NCI-H2081 (cell line): ENCODE data around the gene ZBTB7C.

Experiments
- DNase-seq, 2 experiments: peaks; one replicate each; lab custom pipeline; 2025; lab: John Stamatoyannopoulos, UW

ZBTB7C gene

GRCh38 chr18:48085781-48086487 lies 323.2 kb downstream of the ZBTB7C start:
- DNase-seq, result no peak

DNA sequence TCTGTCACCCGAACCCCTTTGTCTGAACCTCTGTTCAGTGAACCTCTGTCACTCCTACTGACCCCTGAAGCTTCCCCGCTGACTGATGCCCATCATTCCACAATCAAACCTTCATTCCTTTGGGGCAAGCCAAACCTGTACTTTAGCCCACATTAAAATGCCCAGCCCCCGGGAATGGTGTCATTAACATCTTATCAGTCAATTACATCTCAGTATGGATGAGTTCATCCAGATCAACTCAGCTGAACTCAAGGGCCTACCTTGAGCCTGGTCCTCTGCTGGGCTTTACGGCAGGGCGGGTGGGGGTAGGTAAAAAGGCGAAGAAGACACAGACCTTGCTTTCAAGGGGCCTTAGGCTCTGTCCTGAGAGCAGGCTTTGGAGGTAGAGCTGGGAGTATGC lies 324.3 kb downstream of the ZBTB7C start:
- DNase-seq, result no peak

- DNase-seq, result no peak
Measured at GRCh38 chr18:48084041-48084757, 325.0 kb downstream of the ZBTB7C start.

DNA sequence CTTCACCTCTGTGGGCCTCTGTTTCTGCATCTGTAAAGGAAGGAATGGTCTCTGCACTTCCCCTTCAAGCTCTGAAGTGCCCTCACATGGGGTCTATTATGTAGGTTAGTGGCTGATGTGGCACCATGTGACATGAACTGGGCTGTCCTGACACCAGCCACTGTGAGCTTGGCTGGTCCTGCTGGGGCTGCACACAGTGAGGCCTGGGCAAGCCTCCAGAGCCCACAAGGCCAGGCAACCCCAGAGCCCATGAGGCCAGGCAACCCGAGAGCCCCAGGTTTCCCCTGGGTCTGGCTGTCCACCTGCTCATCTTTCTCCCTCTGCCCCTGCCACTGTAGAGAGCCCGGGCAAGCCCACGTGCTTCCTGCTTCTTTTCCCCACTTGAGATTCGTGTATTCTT lies 328.6 kb downstream of the ZBTB7C start:
- no peak for DNase-seq

- DNase-seq, result no peak
Measured at GRCh38 chr18:48079885-48080284, 329.3 kb downstream of the ZBTB7C start.

- DNase-seq, result no peak
Measured at GRCh38 chr18:48078448-48078847, 330.7 kb downstream of the ZBTB7C start.

GRCh38 chr18:48077291-48077690 lies 331.9 kb downstream of the ZBTB7C start:
- no peak for DNase-seq

- no peak for DNase-seq
Measured at GRCh38 chr18:48076461-48076860, 332.7 kb downstream of the ZBTB7C start.

- no peak for DNase-seq
Measured at GRCh38 chr18:48075707-48076093, 333.5 kb downstream of the ZBTB7C start.

GRCh38 chr18:48074929-48075706 lies 334.1 kb downstream of the ZBTB7C start:
- no peak for DNase-seq

- no peak for DNase-seq
Measured at GRCh38 chr18:48073211-48073930, 335.8 kb downstream of the ZBTB7C start.

DNA sequence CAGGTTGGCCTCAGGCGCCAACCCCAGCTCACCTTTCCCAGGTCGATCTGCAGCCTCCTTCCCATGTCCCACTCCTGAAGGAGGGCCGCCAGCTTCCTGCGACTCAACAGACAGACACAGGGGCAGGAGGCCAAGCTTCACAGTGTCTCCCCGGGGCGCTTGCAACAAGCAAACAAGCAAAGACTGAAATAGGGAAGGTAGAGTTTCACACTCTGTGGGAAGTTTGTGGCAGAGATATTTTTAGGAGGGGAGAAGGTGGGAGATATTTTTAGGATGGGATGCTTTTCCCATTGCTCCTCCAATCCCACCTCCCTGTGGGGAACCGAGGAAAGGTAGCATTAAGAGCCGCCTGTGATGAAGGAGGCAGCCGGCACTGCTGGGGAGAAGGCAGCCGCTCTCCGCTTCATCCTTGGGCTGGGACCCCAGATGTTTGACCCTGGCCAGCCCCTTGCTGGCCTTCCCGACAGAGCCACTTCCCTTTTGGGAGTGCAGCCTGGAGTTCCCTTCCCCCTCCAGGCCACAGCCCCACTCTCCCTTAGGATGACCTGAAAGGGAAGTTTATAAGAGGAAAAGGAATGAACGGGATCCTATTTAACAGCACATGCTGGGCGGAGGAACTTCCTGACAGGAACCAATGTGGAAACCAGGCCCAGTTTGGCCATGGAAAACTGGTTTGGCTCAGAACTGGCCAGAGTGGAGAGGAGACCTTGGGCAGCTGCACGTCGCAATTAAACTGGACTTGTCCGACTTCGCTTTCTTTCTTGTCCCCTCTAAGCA lies 336.6 kb downstream of the ZBTB7C start:
- DNase-seq, result no peak

DNA sequence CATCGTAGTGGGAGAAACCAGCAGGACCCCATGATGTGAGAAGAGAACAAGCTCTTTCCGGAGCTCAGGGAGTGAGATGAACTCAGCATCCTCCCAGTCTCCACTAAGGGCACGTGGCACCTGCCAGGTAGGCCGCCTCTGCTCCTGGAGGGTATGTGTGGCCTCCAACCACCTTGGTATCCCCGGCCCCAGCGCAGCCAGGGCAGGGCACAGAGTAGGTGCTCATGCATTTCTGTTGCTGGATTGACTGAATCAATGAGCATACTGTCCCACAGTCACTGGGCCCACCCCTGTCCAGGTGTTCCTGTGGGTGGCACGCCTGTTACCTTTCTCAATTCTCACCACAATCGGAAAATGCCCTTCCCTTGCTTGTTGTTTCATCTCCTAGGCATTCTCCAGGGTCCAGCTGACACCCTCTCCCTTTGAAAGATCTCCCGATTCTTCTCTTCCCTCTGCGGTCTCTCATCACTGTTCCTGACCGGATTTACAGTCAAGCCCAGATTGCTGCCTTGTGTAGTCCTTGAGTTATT lies 340.2 kb downstream of the ZBTB7C start:
- DNase-seq, result no peak

DNA sequence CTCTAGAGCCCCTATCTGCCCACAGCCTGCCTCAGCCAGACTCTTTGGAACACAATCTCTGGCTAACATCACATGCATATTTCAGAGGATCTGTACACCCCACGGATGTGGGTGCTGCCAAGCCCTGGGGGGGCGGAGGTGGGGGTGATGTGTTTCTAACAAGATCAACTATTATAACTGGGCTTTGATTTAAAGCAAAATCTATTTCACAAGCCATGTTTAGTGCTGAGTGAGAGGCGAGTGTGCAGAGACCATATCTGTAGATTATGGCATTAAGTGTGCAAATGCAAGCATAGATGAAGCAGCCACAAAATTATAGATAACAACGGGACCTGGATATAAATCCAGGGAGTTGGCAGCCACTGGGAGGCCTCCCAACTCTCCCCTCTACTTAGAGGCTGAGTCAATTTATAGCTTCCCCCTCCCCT lies 342.9 kb downstream of the ZBTB7C start:
- DNase-seq, result no peak

DNA sequence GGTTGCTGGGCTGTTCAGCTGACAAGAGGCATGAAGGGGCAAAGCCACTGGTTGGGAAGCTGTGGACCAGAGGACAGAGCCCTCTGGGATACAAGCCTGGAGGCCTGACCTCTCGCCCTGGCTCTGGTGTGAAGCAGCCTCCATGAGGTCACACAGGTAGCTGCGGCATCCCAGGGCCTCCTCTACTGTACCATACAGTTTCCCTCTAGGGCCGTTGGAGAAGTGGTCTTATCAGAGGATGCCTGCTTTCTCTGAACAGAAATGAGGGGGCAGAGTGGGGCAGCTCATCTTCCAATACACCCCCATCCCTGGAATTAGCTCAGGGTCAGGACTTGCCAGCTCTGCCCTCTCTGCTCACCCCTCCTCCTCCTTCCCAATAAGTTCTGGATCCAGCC lies 343.6 kb downstream of the ZBTB7C start:
- DNase-seq, result no peak

- DNase-seq, result no peak
Measured at GRCh38 chr18:48064978-48065600, 344.1 kb downstream of the ZBTB7C start.

DNA sequence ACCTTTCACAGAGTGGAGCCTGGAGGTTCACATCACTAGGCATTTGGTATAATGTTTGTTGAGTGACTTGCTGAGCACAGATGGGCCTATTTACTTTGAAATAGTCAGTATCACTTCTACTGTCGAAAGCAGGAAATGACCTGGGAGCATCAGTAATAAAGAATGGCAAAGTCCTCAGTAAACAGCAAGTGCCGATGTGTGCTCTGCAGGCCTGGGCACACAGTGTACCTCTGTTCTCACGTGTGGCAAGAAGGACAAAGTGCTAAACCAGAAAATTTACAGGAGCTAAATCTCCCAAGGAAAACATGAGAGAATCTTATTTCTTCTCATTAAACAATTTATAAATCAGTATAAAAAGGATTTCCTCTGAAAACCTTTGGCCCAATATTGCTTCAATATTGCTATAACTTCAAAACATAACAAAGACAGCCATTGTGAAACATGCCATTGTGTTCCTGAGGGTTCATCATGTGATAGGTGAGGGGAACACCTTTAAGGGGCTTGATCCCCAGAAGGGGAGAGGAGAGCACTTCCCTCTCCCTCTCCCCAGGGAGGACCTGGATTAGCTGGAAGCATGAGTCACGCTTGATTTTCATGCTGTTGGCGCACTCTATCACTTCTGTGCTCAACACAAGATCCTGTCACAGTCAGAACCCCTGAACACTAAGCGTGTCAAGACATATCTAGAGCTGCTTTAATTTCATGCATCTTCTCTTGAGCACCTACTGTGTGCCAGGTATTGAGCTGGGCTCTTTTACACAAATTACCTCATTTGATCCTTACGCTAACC lies 347.2 kb downstream of the ZBTB7C start:
- no peak for DNase-seq

DNA sequence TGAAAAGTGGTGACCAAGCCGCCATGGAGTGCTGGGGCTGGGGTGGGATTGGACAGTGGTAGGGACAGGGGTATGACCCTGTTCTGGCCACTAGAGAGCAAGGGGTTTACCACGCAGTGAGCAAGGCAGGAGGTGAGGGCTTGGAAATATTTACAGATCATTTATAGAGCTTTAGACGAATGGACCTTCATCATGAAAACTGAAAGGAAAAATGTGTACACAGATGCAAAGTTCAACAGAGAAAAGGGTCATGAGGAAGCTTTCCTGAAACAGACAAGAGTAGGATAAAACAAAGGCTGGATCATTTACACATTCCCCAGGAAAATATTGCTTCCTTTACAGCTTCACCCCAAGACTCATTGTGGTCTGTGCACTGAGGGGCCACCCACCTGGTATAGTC lies 348.2 kb downstream of the ZBTB7C start:
- DNase-seq, result no peak

DNA sequence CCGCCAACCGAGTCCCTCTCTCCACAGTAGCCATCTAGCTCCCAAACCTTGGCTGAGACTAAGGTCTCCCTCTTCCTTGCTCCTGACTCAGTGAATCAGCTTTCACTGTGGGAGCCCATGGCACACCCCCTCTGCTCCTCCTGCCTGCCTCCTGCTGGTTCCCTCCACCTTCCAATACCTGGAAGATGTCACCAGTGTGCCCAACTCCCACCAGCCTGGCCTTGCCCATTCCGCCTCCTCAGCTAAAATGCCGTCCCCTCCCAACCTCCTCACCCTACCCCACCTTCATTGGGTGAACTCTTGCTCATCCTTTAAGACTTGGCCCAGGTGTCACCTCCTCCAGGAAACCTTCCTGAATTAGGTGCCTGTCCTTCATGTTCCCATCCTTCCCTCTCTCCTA lies 348.8 kb downstream of the ZBTB7C start:
- no peak for DNase-seq

DNA sequence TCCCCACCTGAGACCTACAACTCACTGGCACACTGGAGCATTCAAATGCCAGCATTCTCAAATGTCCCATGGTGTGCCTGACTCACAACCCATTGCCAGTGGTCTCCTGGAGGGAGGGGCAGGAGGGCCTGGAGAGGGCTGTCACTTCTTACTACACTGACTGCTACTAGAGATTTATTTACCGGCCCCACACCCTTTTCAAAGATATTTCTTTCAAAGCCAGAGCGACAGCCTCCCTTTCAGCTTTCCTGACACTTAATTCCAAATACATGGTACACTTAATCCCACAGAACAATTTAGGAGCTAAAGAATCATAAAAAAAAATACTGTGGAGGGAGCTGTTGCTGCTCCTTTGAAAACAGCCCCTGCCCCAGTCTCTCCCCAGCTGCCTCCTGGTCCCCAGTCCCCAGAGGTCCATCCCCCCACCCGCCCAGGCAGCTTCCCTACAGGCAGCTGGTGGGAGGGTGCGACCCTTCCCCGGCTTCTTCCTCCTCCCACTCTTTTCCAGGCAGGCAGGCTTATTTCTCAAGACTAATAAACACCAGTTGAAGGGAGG lies 349.6 kb downstream of the ZBTB7C start:
- DNase-seq, result no peak
